Mucosa of descending colon (tissue), 3 donors: Measurements from ENCODE around the gene OR6B1. TPM values are rescaled to one million over a fixed set of nuclear protein-coding genes. Genes with fewer than 3 reads are reported as not detected.

Source experiments
- ATAC-seq: fragments of 200-7000 bp; cut with Tn5 transposase; one replicate; pipeline ENCODE4 v1.9.1; 2020; ENCODE audit warnings: mild to moderate bottlenecking, moderate library complexity
- DNase-seq, 3 donors: peaks; one replicate each; pipeline ENCODE4 v3.0.0-alpha.2; 2020
- H3K36me3 ChIP-seq: fragments of 200-600 bp; one replicate; pipeline ENCODE4 v1.8.0; 2021; ENCODE audit warnings: low read depth, mild to moderate bottlenecking
- H3K4me1 ChIP-seq: fragments of 200-600 bp; one replicate; pipeline ENCODE4 v1.8.0; 2021; ENCODE audit warnings: low read depth, mild to moderate bottlenecking
- H3K4me3 ChIP-seq: fragments of 200-600 bp; one replicate; pipeline ENCODE4 v1.8.0; 2021; ENCODE audit warnings: mild to moderate bottlenecking
- H3K9me3 ChIP-seq: fragments of 200-600 bp; one replicate; pipeline ENCODE4 v1.8.0; 2021; ENCODE audit warnings: mild to moderate bottlenecking
- intact Hi-C, 2 donors: fragments of 100-400 bp; cut with DNase I in 1 of 2; cut with micrococcal nuclease in 1 of 2; formaldehyde crosslinking; loops; one replicate each; pipeline versions ENCODE4 v1.11.0 to v1.11.1; 2022; cut with DNase I, micrococcal nuclease
- total RNA-seq, 3 donors: library from RNA; stranded (reverse); fragmentation: NEBNext Ultra II Directional in 2 of 3; extraction: Animal tissue kit (Norgen Biotek cat#: 25700) in 2 of 3; gene quantifications; one replicate each; pipeline versions ENCODE4 v1.2.1 to v1.2.4, GENCODE V29; 2021 to 2023
- TF ChIP-seq, protein P1 (sequence below): fragments of 200-600 bp; IDR thresholded peaks from one replicate; pipeline ENCODE4 v1.8.0; 2022; ENCODE audit warnings: antibody characterized with exemption, mild to moderate bottlenecking
- donor health status: DM: no; HTN: no; CAD: no; lungs with moderate emphysema.
- donor health status: DM: no; HTN: no; CAD: no.
- donor health status: DM: no; HTN: yes; CAD: no.

OR6B1 gene
- total RNA-seq, 3 donors from 2014 or later = not detected

DNA sequence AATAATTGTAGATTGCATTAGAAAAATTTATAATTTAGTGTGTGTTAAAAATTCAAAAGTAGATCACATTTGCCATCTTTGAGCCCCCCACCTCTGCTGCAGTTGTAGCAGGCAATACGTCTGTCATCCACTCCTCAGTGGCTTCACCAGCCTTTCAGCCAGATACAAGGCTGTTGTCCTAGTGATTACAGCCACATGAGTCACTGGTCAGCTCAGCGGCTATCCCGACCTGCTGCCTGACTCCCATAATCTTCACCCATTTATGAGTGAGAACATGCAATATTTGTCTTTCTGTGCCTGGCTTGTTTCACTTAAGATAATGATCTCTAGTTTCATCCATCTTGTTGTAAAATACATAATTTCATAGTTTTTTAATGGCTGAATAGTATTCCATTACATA, 57.8 kb downstream of the OR6B1 start:
- DNase-seq (no peak), ATAC-seq (no peak)
- Histone ChIP-seq H3K36me3 (no peaks in the 10 kb centered on the region), H3K4me1 (no peaks in the 10 kb centered on the region), H3K9me3 (no peaks in the 10 kb centered on the region), H3K4me3 (no peak overlapping the region)
- TF ChIP-seq, protein P1, sequence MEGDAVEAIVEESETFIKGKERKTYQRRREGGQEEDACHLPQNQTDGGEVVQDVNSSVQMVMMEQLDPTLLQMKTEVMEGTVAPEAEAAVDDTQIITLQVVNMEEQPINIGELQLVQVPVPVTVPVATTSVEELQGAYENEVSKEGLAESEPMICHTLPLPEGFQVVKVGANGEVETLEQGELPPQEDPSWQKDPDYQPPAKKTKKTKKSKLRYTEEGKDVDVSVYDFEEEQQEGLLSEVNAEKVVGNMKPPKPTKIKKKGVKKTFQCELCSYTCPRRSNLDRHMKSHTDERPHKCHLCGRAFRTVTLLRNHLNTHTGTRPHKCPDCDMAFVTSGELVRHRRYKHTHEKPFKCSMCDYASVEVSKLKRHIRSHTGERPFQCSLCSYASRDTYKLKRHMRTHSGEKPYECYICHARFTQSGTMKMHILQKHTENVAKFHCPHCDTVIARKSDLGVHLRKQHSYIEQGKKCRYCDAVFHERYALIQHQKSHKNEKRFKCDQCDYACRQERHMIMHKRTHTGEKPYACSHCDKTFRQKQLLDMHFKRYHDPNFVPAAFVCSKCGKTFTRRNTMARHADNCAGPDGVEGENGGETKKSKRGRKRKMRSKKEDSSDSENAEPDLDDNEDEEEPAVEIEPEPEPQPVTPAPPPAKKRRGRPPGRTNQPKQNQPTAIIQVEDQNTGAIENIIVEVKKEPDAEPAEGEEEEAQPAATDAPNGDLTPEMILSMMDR = no peak
- intact Hi-C loops = no loop called here

Other genes with a start within 250 kb of the OR6B1 start
- under 1 TPM; 0.17 to 0.44 (median 0.29) TPM for gene CTAGE6, start 242.6 kb upstream of the OR6B1 start, total RNA-seq
- gene TCAF1, start 98.1 kb upstream of the OR6B1 start, total RNA-seq = 10 to 100 TPM; 36.2 to 56.0 (median 46.2) TPM
- gene OR2F2, start 65.1 kb upstream of the OR6B1 start, total RNA-seq = not detected
- gene OR2F1, start 45.5 kb upstream of the OR6B1 start, total RNA-seq = not detected
- not detected for gene OR2A5, start 48.6 kb downstream of the OR6B1 start, total RNA-seq
- gene OR2A25, start 69.5 kb downstream of the OR6B1 start, total RNA-seq = not detected
- gene OR2A12, start 86.0 kb downstream of the OR6B1 start, total RNA-seq = not detected
- not detected for gene OR2A2, start 109.3 kb downstream of the OR6B1 start, total RNA-seq
- gene OR2A14, start 122.9 kb downstream of the OR6B1 start, total RNA-seq = not detected
- gene CTAGE4, start 183.1 kb downstream of the OR6B1 start, total RNA-seq = 1 to 10 TPM; 7.3 to 9.5 (median 8.6) TPM
- 10 to 100 TPM in 2 of 3 donors, under 1 TPM in 1; 0.51 to 62.2 (median 41.7) TPM for gene ARHGEF35, start 195.5 kb downstream of the OR6B1 start, total RNA-seq
- gene OR2A42, start 239.3 kb downstream of the OR6B1 start, total RNA-seq = under 1 TPM in 1 of 3 donors, not detected in 2; 0.32 TPM